HG02852 (cell line): ENCODE data around the gene LITAFD.
"Not testable (repeated sequence)": the region's sequence is repeated elsewhere in the genome, so short reads cannot be mapped to it uniquely, and the experiment has no call there.

Source experiments
- ATAC-seq: cut with Tn5 transposase; IDR thresholded peaks from one replicate; pipeline ENCODE4 v1.9.1; 2021; ENCODE audit warnings: mild to moderate bottlenecking, moderate library complexity; ENCODE audit not compliant: unreplicated experiment

The LITAFD gene

DNA sequence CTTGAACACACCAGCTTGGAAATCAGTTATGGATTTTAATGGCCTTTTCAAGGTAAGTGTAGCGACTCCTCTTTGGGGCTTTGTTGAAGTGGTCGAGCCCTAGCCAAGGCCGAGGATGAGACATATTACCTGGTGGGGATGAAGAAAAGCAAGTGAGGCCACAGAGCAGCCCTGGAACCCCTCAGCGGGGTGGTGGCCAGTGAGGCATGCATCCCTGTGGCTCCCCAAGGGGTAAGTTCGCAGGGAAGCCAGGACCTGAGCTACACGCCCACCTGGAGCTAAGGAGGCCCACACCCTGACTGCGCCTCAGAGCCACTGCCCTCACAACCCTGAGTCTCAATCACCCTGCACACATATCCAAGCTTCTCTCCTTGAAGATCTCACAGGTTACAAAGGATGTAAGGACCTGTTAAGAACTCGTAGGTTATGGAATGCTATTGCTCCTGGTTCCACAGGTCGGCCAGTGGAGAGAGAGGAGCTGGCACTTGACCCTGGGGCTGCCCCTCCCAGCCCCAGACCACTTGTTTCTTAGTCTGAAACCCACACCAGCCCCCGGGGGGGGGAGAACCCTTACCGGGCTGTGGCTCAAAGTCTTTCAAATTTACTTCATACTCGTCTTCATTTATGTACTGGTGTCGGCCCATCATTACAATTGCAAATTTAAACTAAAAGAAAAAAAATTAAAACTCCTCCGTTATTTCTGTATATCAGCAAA, 12.0 kb downstream of the LITAFD start:
- no peak for ATAC-seq

DNA sequence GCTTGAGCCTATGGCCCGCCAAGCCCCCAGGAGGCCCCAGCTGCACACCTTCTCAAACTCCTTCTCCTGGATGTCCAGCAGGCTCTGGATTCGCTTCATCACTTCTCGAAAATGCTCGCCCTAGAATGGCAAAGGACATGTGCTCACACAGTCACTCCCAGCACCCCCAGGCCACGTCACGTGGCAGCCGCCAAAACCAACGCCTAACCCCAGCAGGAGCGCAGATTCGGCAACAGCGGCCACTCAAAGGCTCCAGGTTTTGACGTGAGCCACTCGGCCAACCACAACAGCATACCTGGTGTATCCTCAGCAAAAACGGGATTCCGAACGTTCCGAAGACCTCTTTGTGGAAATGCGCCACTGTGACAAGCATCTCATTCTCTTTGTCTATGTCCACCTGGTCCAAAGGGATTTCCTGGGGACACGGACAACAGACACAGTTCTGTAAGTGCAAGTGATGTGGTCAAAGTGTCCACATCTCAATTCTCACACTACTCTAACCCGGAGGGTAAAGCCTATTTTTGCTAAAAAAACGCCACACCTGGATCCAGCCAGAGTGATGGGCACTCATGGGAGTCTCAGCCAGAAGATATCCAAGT, 12.7 kb downstream of the LITAFD start:
- no peak for ATAC-seq

DNA sequence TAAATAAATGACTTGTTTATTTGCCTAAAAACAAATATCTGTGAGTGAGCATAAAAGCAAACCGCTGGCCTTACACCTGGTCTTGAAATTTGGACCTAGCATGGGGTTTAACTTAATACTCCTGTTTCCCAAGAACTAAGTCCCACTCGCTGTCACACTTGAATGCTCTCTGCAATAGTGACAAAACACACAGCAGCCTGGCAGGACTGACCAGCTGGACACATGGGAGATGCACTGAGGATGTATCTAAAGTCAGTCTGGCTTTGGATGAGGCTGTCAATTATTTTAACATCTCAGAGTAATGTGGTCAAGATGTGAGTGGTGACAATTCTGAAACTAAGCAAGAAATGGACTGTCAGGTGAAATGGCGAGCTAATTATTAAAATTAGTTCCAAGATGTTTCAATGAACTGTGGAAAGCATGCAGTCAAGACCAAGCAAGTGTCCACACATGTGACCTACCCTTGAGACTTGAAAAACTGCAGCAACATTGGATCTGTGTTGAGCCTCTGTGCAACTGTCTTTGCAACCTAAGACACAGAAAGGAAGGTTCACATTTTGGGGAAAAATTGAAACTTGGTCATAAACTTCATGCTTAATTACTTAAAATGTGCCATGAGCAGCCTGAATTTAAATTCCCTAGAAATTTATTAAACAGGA, 16.6 kb downstream of the LITAFD start:
- ATAC-seq, result no peak

DNA sequence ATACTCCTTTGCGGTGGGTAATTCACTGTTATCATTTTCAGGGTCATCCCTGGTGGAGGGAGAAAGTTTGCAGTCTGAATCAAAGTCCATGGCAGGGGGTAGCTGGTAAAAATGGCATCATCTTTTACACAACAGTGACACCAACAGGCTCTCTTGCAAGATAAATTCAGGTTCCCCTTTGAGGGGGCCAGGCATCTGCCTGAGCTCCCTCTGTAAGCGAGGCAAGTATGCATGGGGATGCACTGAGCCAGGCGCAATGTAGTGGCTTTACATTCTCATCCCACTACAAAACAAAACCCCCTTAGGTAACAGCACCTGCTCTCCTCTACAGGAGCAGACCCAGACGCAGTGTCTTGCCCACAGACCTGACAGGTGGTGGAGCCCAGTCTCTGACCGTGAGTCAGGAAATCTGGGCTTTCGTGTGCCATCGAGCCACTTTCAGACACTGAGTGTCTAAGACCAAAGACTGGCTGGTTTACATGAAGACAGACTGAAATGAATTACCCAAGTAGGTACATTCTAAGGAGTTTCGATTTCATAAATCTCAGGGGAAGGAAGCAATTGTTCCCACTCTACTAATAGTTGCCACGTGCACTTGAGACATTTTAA, 17.7 kb downstream of the LITAFD start:
- ATAC-seq, result no peak

DNA sequence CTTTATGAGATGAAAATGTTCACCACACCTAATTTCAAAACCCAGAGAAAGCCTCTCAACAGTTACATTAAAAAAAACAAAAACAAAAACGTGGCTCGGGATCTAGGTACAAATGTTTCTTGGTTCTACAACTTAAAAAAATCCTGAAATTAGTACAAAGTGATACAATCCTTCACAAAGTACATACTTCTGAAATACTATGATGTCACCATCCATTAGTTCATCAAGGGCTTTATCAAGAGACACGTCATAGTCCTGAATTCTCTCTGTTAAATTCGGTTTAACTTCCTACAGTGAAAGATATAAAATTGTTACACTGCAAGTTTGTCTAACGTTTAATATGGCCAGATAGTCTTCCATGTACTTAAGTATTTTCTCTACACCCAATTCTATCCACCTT, 18.2 kb downstream of the LITAFD start:
- ATAC-seq, result no peak

DNA sequence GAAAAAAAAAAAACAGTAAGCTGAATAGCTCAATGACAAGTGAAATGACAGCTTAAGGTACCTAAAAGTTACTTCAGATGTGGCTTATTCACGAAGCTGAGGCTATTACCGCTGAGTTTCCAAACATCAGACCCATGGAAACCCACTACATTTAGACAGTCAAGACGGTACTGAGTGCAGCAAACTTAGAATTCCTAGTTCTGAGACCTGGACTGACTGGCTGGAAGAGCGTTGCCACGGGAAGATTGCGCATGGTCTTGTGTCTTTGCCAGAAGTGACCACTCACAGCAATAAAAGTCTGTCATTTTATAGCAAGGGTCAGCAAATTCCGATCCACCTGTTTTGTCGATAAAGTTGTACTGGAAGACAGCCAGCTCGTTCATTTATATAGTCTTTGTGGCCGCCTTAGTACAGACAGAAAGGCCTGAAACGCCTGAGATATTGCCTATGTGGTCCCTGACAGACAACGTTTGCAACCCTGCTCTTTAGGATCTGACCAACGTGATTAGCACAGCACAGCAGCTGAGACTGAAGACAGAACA, 19.2 kb downstream of the LITAFD start:
- no peak for ATAC-seq

DNA sequence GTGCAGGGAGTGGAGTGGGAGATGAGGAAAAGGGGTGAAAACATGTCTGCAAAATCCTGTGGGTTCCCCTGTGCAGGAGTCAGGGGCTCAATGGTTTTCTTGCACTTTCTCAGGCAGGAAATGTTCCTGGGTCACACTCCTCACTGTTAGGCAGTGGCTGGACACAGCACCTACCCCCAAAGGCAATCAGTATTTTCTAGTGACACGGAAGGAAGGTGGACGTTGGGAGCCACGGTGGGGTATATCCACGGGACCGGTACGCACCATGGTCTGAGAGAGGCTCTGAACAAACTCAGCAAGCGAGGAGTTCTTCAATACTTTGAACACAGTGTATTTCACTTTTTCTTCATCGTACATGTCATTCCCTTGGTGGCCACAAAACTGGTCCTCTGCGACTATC, 20.9 kb downstream of the LITAFD start:
- ATAC-seq, result no peak

DNA sequence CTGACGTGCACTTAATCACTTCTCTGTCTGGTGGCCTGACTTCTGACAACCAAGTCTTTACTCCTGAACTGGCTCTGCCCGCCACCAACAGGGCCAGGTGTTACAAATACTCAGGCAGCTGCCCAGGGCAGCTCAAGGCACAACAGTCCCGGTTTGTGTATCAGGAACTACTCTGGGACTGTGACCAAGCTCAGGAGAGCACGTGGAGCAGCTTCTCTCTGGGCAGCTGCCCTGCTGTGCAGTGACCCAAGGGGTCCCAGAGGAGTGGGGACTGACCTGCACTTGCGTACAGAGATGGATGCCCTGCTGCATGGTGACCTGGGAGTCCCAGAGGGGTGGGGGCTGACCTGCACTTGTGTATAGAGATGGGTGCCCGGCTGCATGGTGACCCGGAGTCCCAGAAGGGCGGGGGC, 21.9 kb downstream of the LITAFD start:
- ATAC-seq, result no peak

DNA sequence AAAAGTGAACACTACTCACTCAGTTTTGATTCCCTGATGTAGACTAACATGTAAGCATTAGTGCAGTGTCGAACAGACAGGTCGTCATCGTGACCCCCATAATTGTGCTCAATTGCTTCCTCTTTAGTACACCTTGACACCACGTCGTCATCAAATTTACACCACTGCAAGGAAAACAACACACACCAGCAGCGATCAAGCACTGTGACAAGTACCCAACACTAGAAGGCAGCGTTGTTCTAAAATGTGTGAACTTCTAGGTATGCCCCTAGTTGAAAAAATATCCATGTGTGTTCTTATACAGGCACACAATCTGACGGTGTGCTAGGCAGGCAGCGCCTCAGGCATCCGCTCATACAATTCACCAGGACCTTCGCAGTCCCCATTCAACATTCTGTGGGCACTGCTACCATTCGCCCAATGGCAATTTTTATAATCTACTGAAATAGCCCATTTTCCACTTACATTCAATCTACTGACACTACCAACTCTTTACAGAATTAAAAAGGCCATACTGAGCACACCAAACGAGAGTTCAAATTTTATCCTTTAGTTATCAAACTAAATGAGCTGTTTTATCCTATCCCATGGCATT, 23.1 kb downstream of the LITAFD start:
- no peak for ATAC-seq

DNA sequence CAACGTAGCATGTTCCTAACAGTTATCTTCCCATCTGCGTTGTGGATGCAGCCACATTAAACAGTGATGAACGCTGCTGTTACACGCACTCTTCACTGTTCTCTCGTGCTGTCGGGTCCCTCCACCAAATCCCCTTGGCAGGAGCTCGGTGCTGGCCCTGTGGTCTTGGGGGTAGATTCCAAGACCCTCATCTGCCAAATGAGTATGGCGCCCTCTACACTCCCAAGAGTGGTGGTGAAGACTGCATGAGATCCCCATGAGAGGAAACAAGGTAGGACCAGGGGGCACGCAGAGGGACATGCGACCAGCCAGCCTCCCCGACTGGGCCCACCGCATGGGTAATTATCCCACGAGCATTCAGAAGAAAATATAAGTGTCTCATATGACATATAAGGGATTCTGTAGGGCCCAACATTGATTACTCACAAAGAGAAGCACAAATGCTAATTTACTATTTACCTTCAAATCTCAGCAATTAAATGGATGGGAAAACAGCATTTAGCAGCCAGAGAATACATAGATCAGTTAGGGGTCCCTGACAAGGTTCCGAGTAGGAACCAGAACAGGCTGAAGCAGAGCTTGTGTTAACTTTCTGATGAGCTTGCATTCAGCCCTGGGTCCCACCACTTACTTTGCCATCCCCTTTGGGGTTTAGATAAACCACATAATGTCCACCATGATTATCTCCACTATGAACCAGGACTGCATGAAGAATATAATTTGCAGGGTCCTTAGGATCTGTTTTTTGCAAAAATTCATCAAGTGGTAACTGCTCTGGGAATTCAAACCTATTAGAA, 23.8 kb downstream of the LITAFD start:
- ATAC-seq, result no peak

DNA sequence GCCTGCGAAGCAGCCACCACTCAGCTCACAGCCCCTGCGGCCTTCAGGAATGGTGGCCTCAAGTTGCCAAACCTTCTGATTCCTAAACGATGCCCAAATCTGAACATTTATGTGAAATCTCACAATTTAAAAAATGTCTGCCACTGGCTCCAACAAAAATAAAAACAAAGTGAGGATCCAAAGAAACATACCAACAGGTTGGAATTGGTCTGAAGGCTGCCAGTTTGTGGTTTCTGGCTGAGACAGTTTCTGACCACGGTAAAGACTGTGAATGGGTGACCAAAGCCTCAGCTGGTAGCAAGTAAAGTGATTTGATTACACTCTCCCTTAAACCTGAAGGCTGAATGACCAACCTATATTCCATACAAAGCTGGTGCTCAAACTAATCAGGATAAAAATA, 24.9 kb downstream of the LITAFD start:
- no peak for ATAC-seq

DNA sequence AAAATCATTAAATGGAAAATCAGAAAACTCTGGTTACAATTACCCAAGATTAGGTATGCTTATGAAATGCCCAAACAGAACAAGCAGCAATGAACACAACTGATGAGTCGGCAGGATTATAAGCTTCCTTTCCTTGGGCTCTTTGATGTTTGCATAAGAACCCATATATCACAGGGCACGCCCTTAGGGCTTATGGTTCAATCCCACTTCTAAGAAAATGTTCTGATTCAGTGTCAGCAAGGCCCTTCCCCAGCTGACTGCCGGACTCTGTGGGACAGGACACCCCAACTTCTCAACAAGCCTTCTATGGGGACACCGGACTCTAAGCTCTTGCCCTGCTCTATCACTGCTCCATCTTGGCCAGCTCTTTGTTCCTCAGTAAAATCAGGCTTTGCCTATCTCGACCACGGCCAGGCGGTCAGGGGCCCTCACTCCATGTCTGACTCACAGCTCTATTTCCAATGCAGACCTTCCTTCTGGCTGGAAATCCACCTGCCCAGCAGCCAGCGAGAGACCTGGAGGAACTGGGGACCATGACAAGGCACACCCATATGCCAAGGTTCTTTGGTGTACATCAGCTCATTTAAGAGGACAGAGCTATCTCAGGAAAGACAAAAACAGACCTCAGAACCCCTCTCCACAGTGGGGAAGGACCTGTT, 26.8 kb downstream of the LITAFD start:
- no peak for ATAC-seq

DNA sequence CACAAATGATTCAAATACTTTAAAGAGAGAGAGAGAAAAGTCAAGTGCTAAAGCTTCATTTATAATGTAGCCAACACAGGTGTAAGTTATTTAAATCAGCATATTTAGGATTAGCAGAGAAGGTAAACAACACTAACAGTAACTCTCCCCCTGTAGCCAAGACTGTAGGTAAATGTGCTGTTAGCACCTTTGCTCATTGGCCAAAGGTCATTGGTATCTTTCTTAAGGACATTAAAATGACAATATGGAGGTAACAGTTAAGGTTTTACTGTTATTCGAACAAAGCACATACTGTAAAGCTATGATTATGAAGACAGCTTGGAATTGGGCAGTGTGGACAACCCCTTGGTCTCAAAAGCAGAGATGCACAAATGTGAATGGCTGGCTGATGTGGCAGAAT, 28.7 kb downstream of the LITAFD start:
- ATAC-seq, result no peak

DNA sequence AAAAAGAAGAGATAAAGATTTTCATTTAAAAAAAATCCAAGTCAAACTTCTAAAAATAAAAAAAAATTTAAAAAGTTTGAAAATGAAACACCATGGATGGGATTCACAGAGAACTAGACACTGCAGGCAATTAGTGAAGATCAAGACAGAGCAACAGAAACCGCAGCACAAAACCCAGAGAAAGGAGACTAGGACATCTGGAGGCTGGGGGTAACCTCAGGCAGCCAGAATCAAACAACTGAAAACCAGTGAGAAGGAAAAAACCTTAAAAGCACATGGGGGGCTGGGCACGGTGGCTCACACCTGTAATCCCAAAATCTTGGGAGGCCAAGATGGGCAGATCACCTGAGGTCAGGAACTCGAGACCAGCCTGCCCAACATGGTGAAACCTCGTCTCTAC, 30.6 kb downstream of the LITAFD start:
- no peak for ATAC-seq

DNA sequence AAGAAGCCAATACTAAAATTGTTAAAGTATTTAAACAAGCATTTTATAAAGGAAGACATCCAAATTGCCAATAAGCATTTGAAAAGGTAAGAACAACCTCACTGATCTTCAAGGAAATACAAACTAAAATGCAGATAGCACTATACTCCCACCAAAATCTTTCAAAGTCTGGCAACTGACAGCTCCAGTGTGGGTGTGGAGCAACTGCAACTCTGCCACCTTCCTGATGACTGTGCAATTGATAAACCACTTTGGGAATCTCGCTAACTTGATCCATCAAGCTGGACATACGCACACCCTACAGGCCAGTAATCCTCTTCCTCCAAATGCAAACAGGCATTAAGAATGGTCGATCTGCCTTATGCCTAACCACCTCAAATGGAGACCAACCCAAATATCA, 31.9 kb downstream of the LITAFD start:
- no peak for ATAC-seq

DNA sequence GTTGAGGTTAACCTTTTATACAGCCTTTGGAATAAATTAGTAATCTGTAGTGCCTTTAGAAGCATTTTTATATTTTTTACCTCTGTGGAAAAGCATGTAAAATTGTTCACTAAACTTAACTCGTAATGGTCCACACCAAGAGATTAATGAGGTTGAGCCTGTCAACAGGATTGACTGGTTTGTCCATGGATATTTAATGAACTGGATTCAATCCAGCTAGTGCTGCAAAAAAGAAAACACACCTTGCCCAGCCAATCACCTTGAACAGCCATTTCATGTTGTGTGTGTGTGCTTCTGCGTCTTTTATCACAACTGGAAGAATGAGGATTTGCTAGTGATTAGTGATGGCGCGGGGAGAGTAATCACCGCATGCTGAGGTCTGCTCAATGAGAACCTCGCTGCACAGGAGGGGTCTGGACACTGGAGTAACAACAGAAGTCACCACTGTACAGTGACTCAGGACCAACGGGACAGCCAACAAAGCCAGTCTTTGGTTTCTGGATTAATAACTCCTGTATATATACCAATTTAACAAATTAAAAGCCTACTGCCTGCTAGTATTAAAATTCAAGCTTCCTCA, 33.7 kb downstream of the LITAFD start:
- no peak for ATAC-seq

DNA sequence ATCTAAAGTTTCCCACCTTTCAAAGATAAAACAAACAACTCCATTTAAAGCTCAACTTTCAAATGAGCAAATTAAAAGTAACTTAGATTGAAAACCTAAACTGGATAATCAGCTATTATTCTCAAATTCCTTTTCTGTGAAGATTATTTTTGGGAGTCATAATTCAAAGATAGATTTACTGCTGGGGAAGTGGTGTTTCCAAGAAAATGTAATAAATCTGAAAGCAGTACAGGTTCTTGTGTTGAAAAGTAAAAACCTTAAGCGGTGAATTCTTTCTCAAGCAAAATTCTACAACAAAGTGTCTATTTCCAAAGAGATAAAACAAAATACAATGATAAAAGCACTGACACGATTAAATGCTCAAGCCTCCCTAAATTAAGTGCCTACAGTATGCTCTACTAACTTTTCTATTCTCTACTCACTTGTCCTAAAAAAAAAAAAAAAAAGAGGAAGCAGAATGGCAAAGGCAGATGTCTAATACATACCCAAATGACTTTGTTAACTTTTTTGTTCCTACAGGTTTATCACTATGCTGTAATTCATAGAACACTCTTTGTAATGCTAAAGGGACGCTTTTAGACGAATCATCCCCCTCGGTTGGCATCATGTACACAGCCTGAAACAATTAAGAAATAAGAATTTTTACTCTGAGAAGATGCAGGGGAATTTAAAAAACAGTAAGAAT, 34.5 kb downstream of the LITAFD start:
- no peak for ATAC-seq

DNA sequence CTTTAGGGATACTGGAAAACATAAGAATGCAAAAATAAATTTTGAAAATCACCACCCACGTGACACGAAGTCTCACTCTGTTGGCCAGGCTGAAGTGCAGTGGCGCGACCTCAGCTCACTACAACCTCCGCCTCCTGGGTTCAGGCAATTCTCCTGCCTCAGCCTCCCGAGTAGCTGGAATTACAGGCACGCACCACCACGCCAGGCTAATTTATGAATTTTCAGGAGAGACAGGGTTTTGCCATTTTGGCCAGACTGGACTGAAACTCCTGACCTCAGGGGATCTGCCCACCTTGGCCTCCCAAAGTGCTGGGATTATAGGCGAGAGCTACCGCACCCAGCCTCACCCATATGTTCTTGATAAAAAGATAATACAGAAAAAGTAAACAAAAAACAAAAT, 35.2 kb downstream of the LITAFD start:
- not testable (repeated sequence) for ATAC-seq
